Heart right ventricle (tissue), 16 donors: ENCODE results near the gene BDH1. TPM values are rescaled to one million over a fixed set of nuclear protein-coding genes. Genes with fewer than 3 reads are reported as not detected.
"Not testable (repeated sequence)": the region's sequence is repeated elsewhere in the genome, so short reads cannot be mapped to it uniquely, and the experiment has no call there.

ENCODE experiments used
- ATAC-seq, 8 donors: fragments of 200-7000 bp; cut with Tn5 transposase; one replicate each; pipeline ENCODE4 v1.9.1; 2020; ENCODE audit warnings: mild to moderate bottlenecking in 8 of 8, moderate library complexity in 8 of 8, moderate number of reproducible peaks in 1 of 8
- DNase-seq, 2 donors: peaks; one replicate each; pipeline ENCODE4 v3.0.0-alpha.2; 2020
- H3K27ac ChIP-seq, 10 donors: fragments of 200-600 bp; sonication (generic) in 2 of 10; one replicate each; pipeline versions ENCODE4 v1.5.0 to v1.8.0; 2020 to 2022; ENCODE audit warnings: mild to moderate bottlenecking in 3 of 10
- H3K27me3 ChIP-seq, 7 donors: fragments of 200-600 bp; one replicate each; pipeline ENCODE4 v1.8.0; 2021 to 2022; ENCODE audit warnings: mild to moderate bottlenecking in 2 of 7
- H3K36me3 ChIP-seq, 9 donors: fragments of 200-600 bp; sonication (generic) in 1 of 9; one replicate each; pipeline versions ENCODE4 v1.5.0 to v1.8.0; 2020 to 2022; ENCODE audit warnings: mild to moderate bottlenecking in 2 of 9
- H3K4me1 ChIP-seq, 9 donors: fragments of 200-600 bp; sonication (generic) in 1 of 9; one replicate each; pipeline versions ENCODE4 v1.5.0 to v1.8.0; 2020 to 2022; ENCODE audit warnings: mild to moderate bottlenecking in 4 of 9
- H3K4me3 ChIP-seq, 10 donors: fragments of 200-600 bp; sonication (generic) in 2 of 10; one replicate each; pipeline versions ENCODE4 v1.5.0 to v1.8.0; 2020 to 2022; ENCODE audit warnings: mild to moderate bottlenecking in 7 of 10, moderate library complexity in 2 of 10
- H3K9me3 ChIP-seq, 11 donors: fragments of 200-600 bp in 10 of 11; sonication (generic) in 2 of 11; one replicate each; pipeline versions ENCODE4 v1.5.0 to v1.8.0; 2013 to 2022; ENCODE audit warnings: mild to moderate bottlenecking in 2 of 11, control low read depth in 1 of 11, moderate library complexity in 1 of 11
- whole genome bisulfite sequencing, 2 donors: extraction: QIAGEN DNeasy Blood & Tissue Kit; methylation state at CpG; one replicate each; pipeline ENCODE4 v1.1.7; 2013; ENCODE audit warnings: inconsistent platforms in 1 of 2; 5-methylcytosine and 5-hydroxymethylcytosine counted together
- intact Hi-C, 10 donors: fragments of 100-400 bp; cut with DNase I; formaldehyde crosslinking; loops; one replicate each; pipeline versions ENCODE4 v1.11.1 to v1.14.2; 2022
- long read RNA-seq, 3 donors: library from polyadenylated mRNA; unstranded; transcript quantifications; one replicate each; pipeline ENCODE4 v2.0.0, GENCODE V29; 2020 to 2021
- polyA plus RNA-seq, 2 donors: library from polyadenylated mRNA; stranded (reverse); fragments of 200-250 nt; gene quantifications; one replicate each; pipeline ENCODE4 v1.2.3, GENCODE V29; 2013
- total RNA-seq, 10 donors: library from RNA; stranded (reverse); fragmentation: NEBNext Ultra II Directional in 3 of 10; extraction: Animal tissue kit (Norgen Biotek cat#: 25700) in 3 of 10; gene quantifications; one replicate each; pipeline versions ENCODE4 v1.2.1 to v1.2.4, GENCODE V29; 2021 to 2023
- TF ChIP-seq, protein P1 (sequence below), 9 donors: fragments of 200-600 bp; sonication (generic) in 2 of 9; IDR thresholded peaks; one replicate each; pipeline versions ENCODE4 v1.5.0 to v1.8.0; 2021 to 2022; ENCODE audit warnings: antibody characterized with exemption in 9 of 9, mild to moderate bottlenecking in 5 of 9, moderate library complexity in 1 of 9
- donor health status: Arrhythmogenic right ventricular cardiomyopathy.
- donor health status: ischemic (EF 13 %, LVEDD 7.1; RV severe dilation, severe dysfunction).
- donor health status: healthy with polysubstance abuse.
- donor health status: DM: no; HTN: yes; CAD: no.
- donor health status: DM: no; HTN: no; CAD: no.
- donor health status: ischemic (EF 25% LVEDD 6.9; RV normal size, moderate dysfunction).
- donor health status: ischemic (EF 25% LVEDD 5.7; RV mildly dilated, moderate dysfunction).
- donor health status: healthy.
- donor health status: DM: yes; HTN: yes; CAD: no.
- donor health status: Ischemic cardiomyopathy.
- donor health status: ischemic (EF 35%, LVEDD 5.7; RV mildly dilated, moderate dysfunction).
- donor health status: nonischemic (EF 11% LVEDD 7.7; RV severe dilation, severe dysfunction).
- donor health status: DM: yes; HTN: yes; CAD: no.
- donor health status: PGD.
- donor health status: ischemic (EF 29% LVEDD 5.4; RV normal size, mild dysfunction).
- donor health status: nonischemic (EF 23%, LVEDD 6.1; RV moderate dilation, normal function).

The BDH1 gene, protein sequence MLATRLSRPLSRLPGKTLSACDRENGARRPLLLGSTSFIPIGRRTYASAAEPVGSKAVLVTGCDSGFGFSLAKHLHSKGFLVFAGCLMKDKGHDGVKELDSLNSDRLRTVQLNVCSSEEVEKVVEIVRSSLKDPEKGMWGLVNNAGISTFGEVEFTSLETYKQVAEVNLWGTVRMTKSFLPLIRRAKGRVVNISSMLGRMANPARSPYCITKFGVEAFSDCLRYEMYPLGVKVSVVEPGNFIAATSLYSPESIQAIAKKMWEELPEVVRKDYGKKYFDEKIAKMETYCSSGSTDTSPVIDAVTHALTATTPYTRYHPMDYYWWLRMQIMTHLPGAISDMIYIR
- total RNA-seq (100 to 1,000 TPM in 4 of 10 donors, 10 to 100 TPM in 6; 38.6 to 144 (median 82.5) TPM), polyA plus RNA-seq (10 to 100 TPM in 1 of 2 donors, 1 to 10 TPM in 1; 9.6 to 85.4 TPM)
- long read RNA-seq, donor 1, transcript BDH1-202 (7 exons, 3,455 nt), result major isoform, 39 of 63 reads
- long read RNA-seq, donor 1, transcript BDH1-203 (8 exons, 3,546 nt), result minor isoform, 5 of 63 reads
- long read RNA-seq, donor 1, partial matches to known transcripts, result 3 of 63 reads
- long read RNA-seq, donor 1, other reads (novel, unspliced or antisense), result 16 of 63 reads
- long read RNA-seq, donor 2, transcript BDH1-203 (8 exons, 3,546 nt), result minor isoform, 16 of 122 reads
- long read RNA-seq, donor 2, transcript BDH1-202 (7 exons, 3,455 nt), result major isoform, 73 of 122 reads
- long read RNA-seq, donor 2, partial matches to known transcripts, result 7 of 122 reads
- long read RNA-seq, donor 2, other reads (novel, unspliced or antisense), result 24 of 122 reads
- long read RNA-seq, donor 3, transcript BDH1-202 (7 exons, 3,455 nt), result major isoform, 113 of 139 reads
- long read RNA-seq, donor 3, transcript BDH1-203 (8 exons, 3,546 nt), result minor isoform, 14 of 139 reads
- long read RNA-seq, donor 3, partial matches to known transcripts, result 3 of 139 reads
- long read RNA-seq, donor 3, other reads (novel, unspliced or antisense), result 8 of 139 reads

DNA sequence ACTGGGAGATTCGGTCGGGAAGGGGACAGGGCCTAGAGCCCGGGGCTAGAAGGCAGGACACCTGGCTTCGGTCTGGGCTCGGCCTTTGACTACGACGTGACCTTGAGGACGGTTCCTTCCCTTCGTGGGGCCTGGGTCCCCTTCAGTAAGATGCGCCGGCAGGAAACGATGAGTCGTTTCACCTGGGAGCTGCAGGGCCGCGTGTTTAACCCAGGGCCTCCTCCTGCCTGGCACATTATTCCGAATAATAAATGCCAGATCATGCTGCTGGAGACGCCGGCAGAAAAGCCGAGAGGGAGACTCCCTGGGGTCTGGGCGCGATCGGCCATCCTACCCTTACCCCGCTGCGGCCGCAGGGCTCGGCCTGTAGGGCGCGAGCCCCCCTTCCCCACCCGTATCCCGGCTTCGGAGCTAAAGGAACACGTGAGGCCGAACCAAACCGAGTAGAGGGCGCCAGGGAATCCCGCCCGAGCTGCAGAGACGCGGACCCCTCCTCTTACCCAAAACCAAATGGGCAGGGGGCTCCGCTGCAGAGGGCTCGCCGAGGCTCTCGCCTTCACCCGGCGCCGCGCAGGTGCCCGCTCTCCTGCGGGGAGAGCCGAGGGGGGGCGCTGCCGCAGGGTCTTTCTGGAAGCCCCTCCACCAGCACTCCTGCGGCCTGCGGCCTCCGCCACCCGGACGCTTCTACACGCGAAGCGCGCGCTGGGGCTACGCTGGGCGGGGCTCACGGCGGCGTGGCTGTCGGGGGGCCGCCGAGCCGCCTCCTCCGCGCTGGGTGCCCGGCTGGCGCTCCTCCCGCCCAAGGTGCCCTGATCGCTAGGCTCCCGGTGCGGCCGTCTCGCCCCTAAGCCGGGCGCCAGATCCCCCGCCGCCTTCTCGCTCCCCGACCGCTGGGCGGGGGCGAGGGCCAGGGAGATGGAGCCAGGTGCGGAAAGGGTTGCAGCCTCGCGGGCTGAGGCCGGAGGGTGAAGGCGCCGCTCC lies at the start of gene BDH1:
Gene BDH1, minus strand, starts transcription at position 688 of the 981 bp plus-strand sequence. CDS start 9,525 bp downstream, outside the sequence.
- ATAC-seq (peak in 7 of 8 donors; percentile 6 to 55 (median 19)), DNase-seq (peak; percentile 8 to 49)
- Histone ChIP-seq H3K27me3 (peaks cover 0 to 41% (median 25%) of the 10 kb centered on the region in 7 donors), H3K9me3 (no peaks in the 10 kb centered on the region), H3K4me3 (peak within 1 kb of the TSS; percentile 40 to 93 (median 84)), H3K36me3 (no peaks in the 10 kb centered on the region), H3K27ac (peak within 1 kb of the TSS; percentile 80 to 94 (median 88)), H3K4me1 (peaks cover 0 to 29% (median 22%) of the 10 kb centered on the region in 9 donors)
- intact Hi-C loops, result no loop called here
- WGBS, 2 donors, result 0 to 1% methylated on average over 80 to 96 of the region's 96 CpGs
- TF ChIP-seq, protein P1, sequence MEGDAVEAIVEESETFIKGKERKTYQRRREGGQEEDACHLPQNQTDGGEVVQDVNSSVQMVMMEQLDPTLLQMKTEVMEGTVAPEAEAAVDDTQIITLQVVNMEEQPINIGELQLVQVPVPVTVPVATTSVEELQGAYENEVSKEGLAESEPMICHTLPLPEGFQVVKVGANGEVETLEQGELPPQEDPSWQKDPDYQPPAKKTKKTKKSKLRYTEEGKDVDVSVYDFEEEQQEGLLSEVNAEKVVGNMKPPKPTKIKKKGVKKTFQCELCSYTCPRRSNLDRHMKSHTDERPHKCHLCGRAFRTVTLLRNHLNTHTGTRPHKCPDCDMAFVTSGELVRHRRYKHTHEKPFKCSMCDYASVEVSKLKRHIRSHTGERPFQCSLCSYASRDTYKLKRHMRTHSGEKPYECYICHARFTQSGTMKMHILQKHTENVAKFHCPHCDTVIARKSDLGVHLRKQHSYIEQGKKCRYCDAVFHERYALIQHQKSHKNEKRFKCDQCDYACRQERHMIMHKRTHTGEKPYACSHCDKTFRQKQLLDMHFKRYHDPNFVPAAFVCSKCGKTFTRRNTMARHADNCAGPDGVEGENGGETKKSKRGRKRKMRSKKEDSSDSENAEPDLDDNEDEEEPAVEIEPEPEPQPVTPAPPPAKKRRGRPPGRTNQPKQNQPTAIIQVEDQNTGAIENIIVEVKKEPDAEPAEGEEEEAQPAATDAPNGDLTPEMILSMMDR (IDR thresholded peaks at IDR 0.05), result peak in 1 of 9 donors; percentile 17

DNA sequence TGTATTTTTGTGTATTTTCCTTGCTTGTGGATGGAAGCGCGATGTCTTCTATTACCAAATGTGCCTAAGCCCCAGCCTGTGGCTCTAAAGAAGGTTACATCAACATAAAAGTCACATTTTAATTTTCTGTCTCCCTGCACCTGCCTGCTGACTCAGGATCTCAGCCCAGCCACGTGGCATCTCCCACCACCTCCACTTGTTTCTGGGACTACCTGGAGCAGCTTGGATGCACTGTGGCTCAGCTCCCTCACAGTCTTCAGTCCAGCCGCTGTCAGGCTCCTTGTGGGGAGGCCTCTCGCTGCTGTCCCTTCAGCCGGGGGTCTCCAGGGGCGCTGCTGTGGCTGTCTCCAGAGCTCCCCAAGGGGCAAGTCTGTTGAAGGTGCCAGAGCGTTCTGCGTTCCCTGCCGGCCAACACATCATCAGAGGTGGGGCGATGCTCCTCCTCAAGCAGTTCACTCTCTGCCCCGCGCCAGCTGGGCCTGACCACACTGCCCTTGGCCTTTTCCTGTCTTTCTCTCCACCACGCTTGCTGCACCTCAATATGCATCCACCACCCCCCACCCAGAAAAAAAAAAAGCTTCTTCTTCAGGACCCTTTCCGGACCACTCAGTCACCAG lies 47.7 kb upstream of the BDH1 start:
- H3K4me3 ChIP-seq, result no peak overlapping the region
- peaks cover 0 to 19% (median 9%) of the 10 kb centered on the region in 9 donors for H3K4me1 ChIP-seq
- H3K9me3 ChIP-seq, result no peaks in the 10 kb centered on the region
- H3K36me3 ChIP-seq, result peaks cover 0 to 66% (median 29%) of the 10 kb centered on the region in 9 donors
- WGBS, 2 donors, result 93 to 96% methylated on average over 15 of the region's 15 CpGs
- ATAC-seq (peak in 1 of 8 donors; percentile 10), DNase-seq (no peak)
- intact Hi-C loops, result no loop called here
- TF ChIP-seq, protein P1 (IDR thresholded peaks at IDR 0.05), result no peak
- no peak overlapping the region for H3K27ac ChIP-seq
- no peaks in the 10 kb centered on the region for H3K27me3 ChIP-seq

DNA sequence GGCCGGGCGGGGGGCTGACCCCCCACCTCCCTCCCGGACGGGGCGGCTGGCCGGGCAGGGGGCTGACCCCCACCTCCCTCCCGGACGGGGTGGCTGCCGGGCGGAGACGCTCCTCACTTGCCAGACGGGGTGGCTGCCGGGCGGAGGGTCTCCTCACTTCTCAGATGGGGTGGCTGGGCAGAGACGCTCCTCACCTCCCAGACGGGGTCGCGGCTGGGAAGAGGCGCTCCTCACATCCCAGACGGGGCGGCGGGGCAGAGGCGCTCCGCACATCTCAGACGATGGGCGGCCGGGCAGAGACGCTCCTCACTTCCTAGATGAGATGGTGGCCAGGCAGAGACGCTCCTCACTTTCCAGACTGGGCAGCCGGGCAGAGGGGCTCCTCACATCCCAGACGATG lies 46.6 kb upstream of the BDH1 start:
- H3K27ac ChIP-seq, H3K27me3 ChIP-seq, H3K9me3 ChIP-seq, H3K4me3 ChIP-seq, DNase-seq, ATAC-seq, intact Hi-C loops: not testable (repeated sequence)
- H3K4me1 ChIP-seq, result peaks cover 0 to 19% (median 9%) of the 10 kb centered on the region in 9 donors
- peaks cover 0 to 55% (median 22%) of the 10 kb centered on the region in 9 donors for H3K36me3 ChIP-seq
- 97% methylated on average over 30 of the region's 31 CpGs for WGBS, 2 donors

DNA sequence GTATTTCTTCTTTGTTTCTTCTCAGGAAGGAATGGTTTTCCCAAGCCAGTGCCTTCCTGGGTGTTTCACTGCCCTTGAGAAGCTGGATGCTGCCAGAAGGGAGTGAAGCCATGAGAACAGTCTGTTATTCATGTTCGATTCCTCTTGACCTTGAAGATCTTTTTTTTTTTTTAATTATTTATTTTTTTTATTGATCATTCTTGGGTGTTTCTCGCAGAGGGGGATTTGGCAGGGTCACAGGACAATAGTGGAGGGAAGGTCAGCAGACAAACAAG lies 45.7 kb upstream of the BDH1 start:
- WGBS, 2 donors, result 65 to 73% methylated on average over 2 of the region's 2 CpGs
- intact Hi-C loops, result not testable (repeated sequence)
- H3K36me3 ChIP-seq, result peaks cover 0 to 46% (median 14%) of the 10 kb centered on the region in 9 donors

More for the DNA sequence above, 45.7 kb upstream of the BDH1 start:
- not testable (repeated sequence) for H3K9me3 ChIP-seq, ATAC-seq, H3K27me3 ChIP-seq, H3K4me3 ChIP-seq, DNase-seq
- Histone ChIP-seq H3K27ac (peak overlapping the region in 4 of 10 donors; percentile 5 to 48 (median 30)), H3K4me1 (peaks cover 0 to 19% (median 9%) of the 10 kb centered on the region in 9 donors)
